Endothelial cell of umbilical vein (primary cell): ENCODE data around the gene DCDC2B. TPM values are rescaled to one million over a fixed set of nuclear protein-coding genes. Genes with fewer than 3 reads are reported as not detected.

Source experiments
- BruUV-seq: library from RNA; stranded (reverse); fragments of 400-500 nt; replicated peaks from 2 replicates; lab custom pipeline; 2021; lab: Mats Ljungman, UMichigan
- CTCF ChIA-PET: fragments of 300-600, 350-600 bp; sonication (Branson Sonifier 250); formaldehyde crosslinking; loops from one replicate; lab custom pipeline; 2021; ENCODE audit warnings: antibody characterized with exemption, inconsistent platforms; lab: Charles Lee
- POLR2A ChIA-PET: fragments of 300-600, 350-600 bp; sonication (Branson Sonifier 250); formaldehyde crosslinking; loops from one replicate; lab custom pipeline; 2021; ENCODE audit warnings: antibody characterized with exemption, inconsistent platforms; lab: Charles Lee
- DNase-seq: peaks from one replicate; pipeline ENCODE4 v3.0.0-alpha.2; 2011; ENCODE audit warnings: low read depth, low spot score
- FAIRE-seq: peaks from 2 replicates; lab custom pipeline; 2011; peaks lifted over from hg19 to GRCh38; lab: Jason Lieb, UNC
- H2AFZ ChIP-seq: 2 replicates; pipeline ENCODE4 v1.6.0; 2012; ENCODE audit warnings: low read depth, low read length, control low read depth, inconsistent platforms
- H3K27ac ChIP-seq: 2 replicates; pipeline ENCODE4 v1.5.1; 2011; ENCODE audit warnings: low read depth, mild to moderate bottlenecking, control low read depth, low read length, moderate library complexity; ENCODE audit not compliant: insufficient read depth
- H3K27me3 ChIP-seq, 2 experiments: 2 replicates each; pipeline versions ENCODE4 v1.6.0 to v1.6.1; 2011; ENCODE audit warnings: low read length in 2 of 2, mixed read lengths in 1 of 2; ENCODE audit not compliant: control insufficient read depth in 2 of 2, insufficient read depth in 2 of 2
- H3K36me3 ChIP-seq, 2 experiments: 2 replicates in 1 of 2; 3 replicates in 1 of 2; pipeline ENCODE4 v1.5.1; 2011; ENCODE audit warnings: low read length in 2 of 2, mild to moderate bottlenecking in 1 of 2, moderate library complexity in 1 of 2; ENCODE audit not compliant: control insufficient read depth in 2 of 2, insufficient read depth in 2 of 2; ENCODE audit errors: extremely low read depth in 1 of 2
- H3K4me1 ChIP-seq: 3 replicates; pipeline ENCODE4 v1.5.1; 2011; ENCODE audit warnings: mild to moderate bottlenecking, low read length; ENCODE audit not compliant: control insufficient read depth, insufficient read depth; ENCODE audit errors: extremely low read depth
- H3K4me2 ChIP-seq: 2 replicates; pipeline ENCODE4 v1.6.1; 2011; ENCODE audit warnings: low read length, control low read depth, mixed read lengths; ENCODE audit not compliant: insufficient read depth
- H3K4me3 ChIP-seq, 3 experiments: fragments of 200-600 bp in 1 of 3; sonication (generic), shearing (Covaris generic) in 1 of 3; replicated peaks in 1 of 3; 2 replicates each; pipeline ENCODE4 v1.5.1; 2011 to 2016; ENCODE audit warnings: control low read depth in 3 of 3, low read length in 3 of 3, mild to moderate bottlenecking in 2 of 3, inconsistent platforms in 1 of 3, low read depth in 1 of 3, moderate library complexity in 1 of 3; ENCODE audit not compliant: insufficient read depth in 1 of 3
- H3K79me2 ChIP-seq: 2 replicates; pipeline ENCODE4 v1.6.0; 2012; ENCODE audit warnings: low read length, inconsistent platforms; ENCODE audit not compliant: control insufficient read depth, insufficient read depth
- H3K9ac ChIP-seq: replicated peaks from 2 replicates; pipeline ENCODE3; 2011; ENCODE audit warnings: low read length, control low read depth; ENCODE audit not compliant: insufficient read depth; ENCODE audit errors: extremely low read depth
- H3K9me1 ChIP-seq: replicated peaks from 3 replicates; pipeline ENCODE4 v1.6.0; 2011; ENCODE audit warnings: mild to moderate bottlenecking, low read length; ENCODE audit not compliant: control insufficient read depth, insufficient read depth; ENCODE audit errors: extremely low read depth
- H3K9me3 ChIP-seq: replicated peaks from 2 replicates; pipeline ENCODE4 v1.5.1; 2012; ENCODE audit warnings: low read length, inconsistent platforms; ENCODE audit not compliant: control insufficient read depth, insufficient read depth
- H4K20me1 ChIP-seq: replicated peaks from 2 replicates; pipeline ENCODE3; 2011; ENCODE audit warnings: mild to moderate bottlenecking, low read length; ENCODE audit not compliant: control insufficient read depth, insufficient read depth; ENCODE audit errors: extremely low read depth
- CTCF ChIP-seq, 2 donors: IDR thresholded peaks; 1 replicate in 1 of 2; 2 replicates in 1 of 2; pipeline ENCODE4 v1.5.1; 2011; ENCODE audit warnings: low read length in 2 of 2, mild to moderate bottlenecking in 2 of 2, moderate library complexity in 2 of 2, control low read depth in 1 of 2, inconsistent platforms in 1 of 2, low read depth in 1 of 2; ENCODE audit not compliant: insufficient read depth in 1 of 2; ENCODE audit errors: extremely low read depth in 1 of 2
- EZH2 ChIP-seq: IDR thresholded peaks from 2 replicates; pipeline ENCODE4 v1.6.1; 2012; ENCODE audit warnings: borderline replicate concordance, low read depth, mild to moderate bottlenecking, moderate library complexity, low read length, inconsistent platforms; ENCODE audit not compliant: severe bottlenecking
- FOS ChIP-seq: IDR thresholded peaks from 2 replicates; pipeline ENCODE4 v1.6.1; 2011; ENCODE audit warnings: mild to moderate bottlenecking, low read length, moderate library complexity, borderline replicate concordance; ENCODE audit not compliant: insufficient read depth
- GATA2 ChIP-seq: IDR thresholded peaks from 2 replicates; pipeline ENCODE4 v1.7.0; 2011; ENCODE audit warnings: low read depth, mild to moderate bottlenecking, moderate library complexity, mixed read lengths, low read length; ENCODE audit not compliant: insufficient read length, insufficient read depth
- JUN ChIP-seq: IDR thresholded peaks from 2 replicates; pipeline ENCODE4 v1.6.1; 2011; ENCODE audit warnings: borderline replicate concordance, low read depth; ENCODE audit not compliant: insufficient read length, insufficient read depth
- MYC ChIP-seq: IDR thresholded peaks from one replicate; pipeline ENCODE4 v1.6.1; 2011; ENCODE audit warnings: mild to moderate bottlenecking, low read depth, low read length
- POLR2A ChIP-seq: IDR thresholded peaks from 2 replicates; pipeline ENCODE4 v1.6.1; 2012; ENCODE audit warnings: low read depth, mild to moderate bottlenecking, control low read depth, low read length
- POLR2AphosphoS5 ChIP-seq: IDR thresholded peaks from 2 replicates; pipeline ENCODE4 v1.6.1; 2012; ENCODE audit warnings: low read depth, mild to moderate bottlenecking, control low read depth, low read length, moderate library complexity; ENCODE audit not compliant: insufficient read depth
- dilution Hi-C: fragments of 300-500 bp; cut with MboI; formaldehyde crosslinking; loops from one replicate; pipeline ENCODE4 v1.15.0; 2019; ENCODE audit warnings: low sequenced_read_pairs; ENCODE audit not compliant: extremely low pct_ligation_motif_present
- intact Hi-C: fragments of 100-400 bp; cut with micrococcal nuclease; formaldehyde crosslinking; loops from one replicate; pipeline ENCODE4 v1.10.0; 2022
- polyA plus RNA-seq, 4 experiments: library from polyadenylated mRNA; depleted of rRNA in 3 of 4; stranded (reverse) in 3 of 4; unstranded in 1 of 4; fragments of >200 nt; gene quantifications; 2 replicates each; pipeline versions ENCODE4 v1.2.1 to v1.2.3, GENCODE V29; 2011 to 2012; ENCODE audit warnings: missing spikeins in 1 of 4
- total RNA-seq: library from RNA; stranded (reverse); gene quantifications from 2 replicates; pipeline ENCODE4 v1.2.3, GENCODE V29; 2021
- TF ChIP-seq, protein P1 (sequence below): IDR thresholded peaks from 2 replicates; pipeline ENCODE4 v1.6.1; 2011; ENCODE audit not compliant: insufficient read depth, insufficient read length

DCDC2B gene
- total and polyA plus RNA-seq, 2 donors (not counting 3 experiments of a cell fraction or from before 2014, with no cell fraction given), result not detected

GRCh38 chr1:32186077-32186476 lies 22.8 kb upstream of the DCDC2B start:
- no peaks in the 10 kb centered on the region for H3K9me1 ChIP-seq
- no peak overlapping the region for H2AFZ ChIP-seq
- H3K36me3 ChIP-seq, result peaks cover 28 to 34% of the 10 kb centered on the region in 2 experiments
- no peak overlapping the region for H3K9ac ChIP-seq
- BruUV-seq, result no TSS peak
- intact Hi-C loops (no loop called here), dilution Hi-C loops (no loop called here)
- H3K4me2 ChIP-seq, result no peak overlapping the region
- ChIA-PET CTCF (no interaction called here), POLR2A (no interaction called here)
- no peaks in the 10 kb centered on the region for H3K27me3 ChIP-seq
- peaks cover 55% of the 10 kb centered on the region for H3K79me2 ChIP-seq
- H3K4me1 ChIP-seq, result peaks cover 8% of the 10 kb centered on the region
- TF ChIP-seq CTCF (IDR thresholded peaks at IDR 0.05; ENCODE audit: extremely low read depth in 1 of 2, insufficient read depth in 1 of 2, low read depth in 1 of 2, low read length in 2 of 2) (no peak), POLR2AphosphoS5 (no peak), JUN (no peak), GATA2 (no peak), MYC (no peak), EZH2 (no peak), POLR2A (no peak), FOS (no peak)
- TF ChIP-seq, protein P1, sequence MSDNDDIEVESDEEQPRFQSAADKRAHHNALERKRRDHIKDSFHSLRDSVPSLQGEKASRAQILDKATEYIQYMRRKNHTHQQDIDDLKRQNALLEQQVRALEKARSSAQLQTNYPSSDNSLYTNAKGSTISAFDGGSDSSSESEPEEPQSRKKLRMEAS, result no peak
- no peak for DNase-seq
- FAIRE-seq, result no peak
- H4K20me1 ChIP-seq, result no peaks in the 10 kb centered on the region
- H3K4me3 ChIP-seq, result no peak overlapping the region
- no peaks in the 10 kb centered on the region for H3K9me3 ChIP-seq
- H3K27ac ChIP-seq, result no peak overlapping the region
